K562 (cell line): ENCODE measurements around the gene ZBTB33. TPM values are rescaled to one million over a fixed set of nuclear protein-coding genes. Genes with fewer than 3 reads are reported as not detected.

Experiments
- ATAC-seq: fragments of 200-7000 bp; cut with Tn5 transposase; 3 replicates; pipeline ENCODE4 v1.9.1; 2020; ENCODE audit warnings: moderate library complexity
- BruUV-seq: library from RNA; stranded (reverse); fragments of 400-500 nt; replicated peaks from 2 replicates; lab custom pipeline; 2021; lab: Mats Ljungman, UMichigan
- CTCF ChIA-PET: fragments of 300-600 bp; formaldehyde crosslinking; extraction: SDS; loops from one replicate; lab custom pipeline; 2021; ENCODE audit warnings: low intra/inter-chr PET ratio; lab: Yijun Ruan, JAX
- POLR2A ChIA-PET: fragments of 300-600, 350-650 bp; sonication (Branson Sonifier 250); formaldehyde crosslinking; extraction: SDS; loops from one replicate; lab custom pipeline; 2021; ENCODE audit warnings: antibody characterized with exemption, inconsistent platforms; lab: Yijun Ruan, JAX
- DNase-seq, 4 experiments: peaks; one replicate each; pipeline versions ENCODE4 v3.0.0 to v3.0.0-alpha.2; 2011 to 2018; ENCODE audit warnings: low spot score in 3 of 4, mixed read lengths in 3 of 4; ENCODE audit errors: extremely low read depth in 1 of 4
- FAIRE-seq: peaks from 2 replicates; lab custom pipeline; 2011; peaks lifted over from hg19 to GRCh38; lab: Jason Lieb, UNC
- H2AFZ ChIP-seq: 2 replicates; pipeline ENCODE4 v1.6.0; 2011; ENCODE audit warnings: low read depth, low read length, control low read depth, inconsistent platforms
- H3K27ac ChIP-seq: fragments of 200-600 bp; 3 replicates; pipeline ENCODE4 v1.8.0; 2011; ENCODE audit warnings: low read depth, mild to moderate bottlenecking, control low read depth, inconsistent platforms, low read length, moderate library complexity, mixed read lengths; ENCODE audit errors: extremely low read depth
- H3K27me3 ChIP-seq, 2 experiments: fragments of 300-600 bp in 1 of 2; 2 replicates in 1 of 2; 3 replicates in 1 of 2; pipeline versions ENCODE4 v1.6.0 to v1.8.0; 2011; ENCODE audit warnings: inconsistent platforms in 2 of 2, low read length in 2 of 2, mild to moderate bottlenecking in 1 of 2, mixed read lengths in 1 of 2, moderate library complexity in 1 of 2; ENCODE audit not compliant: control insufficient read depth in 2 of 2, insufficient read depth in 2 of 2
- H3K36me3 ChIP-seq: fragments of 300-600 bp; 3 replicates; pipeline ENCODE4 v1.8.0; 2011; ENCODE audit warnings: mild to moderate bottlenecking, low read length, inconsistent platforms; ENCODE audit not compliant: control insufficient read depth, insufficient read depth
- H3K4me1 ChIP-seq, 2 experiments: fragments of 200-600 bp in 1 of 2; replicated peaks in 1 of 2; 2 replicates in 1 of 2; 3 replicates in 1 of 2; pipeline versions ENCODE4 v1.5.1 to v1.8.0; 2011; ENCODE audit warnings: inconsistent platforms in 2 of 2, low read length in 2 of 2, mild to moderate bottlenecking in 1 of 2, mixed read lengths in 1 of 2, moderate library complexity in 1 of 2; ENCODE audit not compliant: control insufficient read depth in 2 of 2, insufficient read depth in 2 of 2
- H3K4me2 ChIP-seq: 2 replicates; pipeline ENCODE4 v1.6.1; 2011; ENCODE audit warnings: low read length, control low read depth, inconsistent platforms, mixed read lengths; ENCODE audit not compliant: insufficient read depth
- H3K4me3 ChIP-seq: fragments of 200-600 bp; sonication (generic), shearing (Covaris generic); 2 replicates; pipeline ENCODE4 v1.5.1; 2016; ENCODE audit warnings: control low read depth, inconsistent platforms
- H3K79me2 ChIP-seq: fragments of 200-600 bp; 3 replicates; pipeline ENCODE4 v1.8.0; 2011; ENCODE audit warnings: low read length, inconsistent platforms; ENCODE audit not compliant: control insufficient read depth, insufficient read depth
- H3K9ac ChIP-seq, 2 experiments: 2 replicates each; pipeline versions ENCODE4 v1.6.0 to v1.6.1; 2011; ENCODE audit warnings: low read depth in 2 of 2, low read length in 2 of 2, control low read depth in 1 of 2, inconsistent platforms in 1 of 2, mild to moderate bottlenecking in 1 of 2, mixed read lengths in 1 of 2; ENCODE audit not compliant: insufficient read depth in 1 of 2
- H3K9me1 ChIP-seq: one replicate; pipeline ENCODE4 v1.6.0; 2011; ENCODE audit warnings: inconsistent platforms, mild to moderate bottlenecking, low read length, moderate library complexity; ENCODE audit not compliant: control insufficient read depth, insufficient read depth
- H3K9me3 ChIP-seq: replicated peaks from 2 replicates; pipeline ENCODE4 v1.5.1; 2011; ENCODE audit warnings: low read depth, low read length, inconsistent platforms; ENCODE audit not compliant: control insufficient read depth, insufficient read depth
- H4K20me1 ChIP-seq: replicated peaks from 2 replicates; pipeline ENCODE4 v1.6.1; 2011; ENCODE audit warnings: low read length, inconsistent platforms, mixed read lengths; ENCODE audit not compliant: control insufficient read depth, insufficient read depth
- CCNT2 ChIP-seq: IDR thresholded peaks from 2 replicates; pipeline ENCODE4 v1.6.1; 2011; ENCODE audit warnings: borderline replicate concordance, low read depth, mild to moderate bottlenecking, moderate library complexity, mixed read lengths, low read length; ENCODE audit not compliant: insufficient read length; ENCODE audit errors: extremely low read depth
- JUN ChIP-seq, 2 experiments: sonication (generic) in 1 of 2; formaldehyde crosslinking in 1 of 2; IDR thresholded peaks; 2 replicates each; pipeline versions ENCODE4 v1.6.1 to v1.8.0; 2012 to 2022; ENCODE audit warnings: borderline replicate concordance in 2 of 2, mild to moderate bottlenecking in 2 of 2, improper control_type of control experiment in 1 of 2, low read depth in 1 of 2, low read length in 1 of 2, missing genetic modification reagents in 1 of 2
- KAT2B ChIP-seq: IDR thresholded peaks from one replicate; pipeline ENCODE4 v1.6.1; 2012; ENCODE audit warnings: low read depth, mild to moderate bottlenecking, control low read depth, inconsistent platforms, low read length, moderate library complexity
- MCM2 ChIP-seq: fragments of 450-650 bp; IDR thresholded peaks from 2 replicates; pipeline ENCODE4 v1.6.1; 2017; ENCODE audit warnings: low read depth, mild to moderate bottlenecking
- MXD1 ChIP-seq: fragments of 250-450 bp; sonication (Bioruptor Pico); IDR thresholded peaks from 2 replicates; pipeline ENCODE4 v1.8.0; 2021; ENCODE audit warnings: borderline replicate concordance, mild to moderate bottlenecking, moderate library complexity; ENCODE audit not compliant: poor library complexity, severe bottlenecking
- PATZ1 ChIP-seq: fragments of 250-450 bp; sonication (Bioruptor Pico); IDR thresholded peaks from 2 replicates; pipeline ENCODE4 v1.5.0; 2020; ENCODE audit warnings: mild to moderate bottlenecking, borderline replicate concordance
- PHF21A ChIP-seq: fragments of 450-650 bp; IDR thresholded peaks from 2 replicates; pipeline ENCODE4 v1.6.1; 2017; ENCODE audit warnings: low read depth, borderline replicate concordance
- TCF3 ChIP-seq: sonication (generic); formaldehyde crosslinking; IDR thresholded peaks from 2 replicates; pipeline ENCODE4 v1.4.0; 2020; ENCODE audit warnings: mild to moderate bottlenecking, missing genetic modification reagents
- VEZF1 ChIP-seq: fragments of 200-800 bp; sonication (Bioruptor generic); IDR thresholded peaks from 2 replicates; pipeline ENCODE4 v1.6.1; 2017; ENCODE audit warnings: missing genetic modification characterization, missing compliant biosample characterization
- XRCC3 ChIP-seq: fragments of 450-650 bp; IDR thresholded peaks from 2 replicates; pipeline ENCODE4 v1.6.1; 2017; ENCODE audit warnings: mild to moderate bottlenecking, moderate library complexity
- WGBS: fragments of 100-300 bp; shearing (Covaris generic); methylation state at CpG from one replicate; pipeline ENCODE4 v1.1.6; 2016; ENCODE audit warnings: low coverage, mixed read lengths; ENCODE audit not compliant: insufficient coverage; ENCODE audit errors: missing lambda C conversion rate; 5-methylcytosine and 5-hydroxymethylcytosine counted together
- in situ Hi-C: fragments of 300-500 bp; cut with MboI; formaldehyde crosslinking; loops from 4 replicates; pipeline ENCODE4 v1.15.0; 2018; ENCODE audit warnings: inconsistent platforms, mixed read lengths
- intact Hi-C: fragments of 100-400 bp; cut with micrococcal nuclease; formaldehyde crosslinking; loops from 2 replicates; pipeline ENCODE4 v1.14.2; 2022
- polyA plus RNA-seq, 8 experiments: library from polyadenylated mRNA; depleted of rRNA in 4 of 8; stranded (reverse) in 5 of 8; unstranded in 3 of 8; fragments of >200 nt; fragmentation: Nextera tagmentation in 2 of 8; fragmentation: Illumina TruSeq in 1 of 8; extraction: Ambion mirVana in 2 of 8; extraction: Trizol in 1 of 8; gene quantifications; 2 replicates each; pipeline versions ENCODE4 v1.2.1 to v1.2.3, GENCODE V29; 2011 to 2014; ENCODE audit warnings: inconsistent platforms in 1 of 8, missing spikeins in 1 of 8
- total RNA-seq, 7 experiments: library from RNA; depleted of rRNA in 6 of 7; stranded (reverse); fragments of >200 nt in 6 of 7; fragmentation: Illumina TruSeq in 2 of 7; extraction: Trizol in 2 of 7; gene quantifications; 2 replicates each; pipeline versions ENCODE4 v1.2.1 to v1.2.3, GENCODE V29; 2011 to 2021; ENCODE audit warnings: low replicate concordance in 1 of 7

Gene ZBTB33
- total and polyA plus RNA-seq, 9 of the 15 experiments (the other 6 are each of a cell fraction or from before 2014, with no cell fraction given): 5.6 to 29.8 (median 15.6) TPM

GRCh38 chrX:120235284-120235683, 15.3 kb upstream of the ZBTB33 start:
- Histone ChIP-seq H3K27ac (no peak overlapping the region), H2AFZ (no peak overlapping the region), H3K9ac (no peak overlapping the region), H3K4me1 (no peaks in the 10 kb centered on the region), H3K9me1 (no peaks in the 10 kb centered on the region), H3K79me2 (no peaks in the 10 kb centered on the region), H3K36me3 (peaks cover 15% of the 10 kb centered on the region; the same call in 1 of the 3 replicates), H4K20me1 (no peaks in the 10 kb centered on the region), H3K27me3 (no peaks in the 10 kb centered on the region), H3K4me3 (no peak overlapping the region), H3K9me3 (no peaks in the 10 kb centered on the region), H3K4me2 (no peak overlapping the region)
- ChIA-PET CTCF (no interaction called here), POLR2A (no interaction called here)
- FAIRE-seq: no peak
- no peak for ATAC-seq
- TF ChIP-seq KAT2B (no peak), XRCC3 (no peak), MCM2 (no peak), PHF21A (no peak), CCNT2 (no peak)
- no peak for DNase-seq
- BruUV-seq: no TSS peak
- WGBS: 55% methylated on average over 5 of the region's 6 CpGs
- intact Hi-C loops: no loop called here
- in situ Hi-C loops: no loop called here

GRCh38 chrX:120236687-120237479, 13.7 kb upstream of the ZBTB33 start:
- no TSS peak for BruUV-seq
- ChIA-PET CTCF (no interaction called here), POLR2A (no interaction called here)
- intact Hi-C loops (no loop called here), in situ Hi-C loops (no loop called here)
- H3K9me3 ChIP-seq: no peaks in the 10 kb centered on the region
- H4K20me1 ChIP-seq: no peaks in the 10 kb centered on the region
- H3K27ac ChIP-seq: no peak overlapping the region
- H3K9me1 ChIP-seq: no peaks in the 10 kb centered on the region
- WGBS: 90% methylated on average over 3 of the region's 3 CpGs
- H3K27me3 ChIP-seq: no peaks in the 10 kb centered on the region
- DNase-seq (no peak), FAIRE-seq (no peak), ATAC-seq (no peak)
- no peak overlapping the region for H3K4me2 ChIP-seq
- no peak overlapping the region for H3K4me3 ChIP-seq
- H2AFZ ChIP-seq: no peak overlapping the region
- peaks cover 4% of the 10 kb centered on the region; the same call in 1 of the 3 replicates for H3K79me2 ChIP-seq
- no peak overlapping the region for H3K9ac ChIP-seq
- H3K36me3 ChIP-seq: peaks cover 15% of the 10 kb centered on the region; the same call in 1 of the 3 replicates
- no peaks in the 10 kb centered on the region for H3K4me1 ChIP-seq
- TF ChIP-seq VEZF1 (CRISPR knock-in tag): no peak
- no peak for TF ChIP-seq TCF3 (CRISPR knock-in tag)
- no peak for TF ChIP-seq JUN (IDR thresholded peaks at IDR 0.05; ENCODE audit: borderline replicate concordance, low read depth, low read length)
- TF ChIP-seq JUN (CRISPR knock-in tag; IDR thresholded peaks at IDR 0.05; ENCODE audit: borderline replicate concordance): no peak
- TF ChIP-seq MXD1 (CRISPR knock-in tag): no peak
- TF ChIP-seq PATZ1: no peak
